IMR-90 (cell line): ENCODE measurements around the gene OTOA. TPM values are rescaled to one million over a fixed set of nuclear protein-coding genes. Genes with fewer than 3 reads are reported as not detected.

Experiments
- ATAC-seq: fragments of 200-7000 bp; cut with Tn5 transposase; 2 replicates; pipeline ENCODE4 v1.9.1; 2020; ENCODE audit warnings: low read depth, mild to moderate bottlenecking, moderate library complexity
- BruUV-seq: library from RNA; stranded (reverse); fragments of 400-500 nt; replicated peaks from 2 replicates; lab custom pipeline; 2021; lab: Mats Ljungman, UMichigan
- CTCF ChIA-PET: fragments of 300-600 bp; formaldehyde crosslinking; extraction: SDS; loops from one replicate; lab custom pipeline; 2021; ENCODE audit warnings: antibody characterized with exemption; lab: Yijun Ruan, JAX
- POLR2A ChIA-PET: fragments of 300-600 bp; sonication (Branson Sonifier 250); formaldehyde crosslinking; loops from one replicate; lab custom pipeline; 2022; ENCODE audit warnings: antibody characterized with exemption; ENCODE audit not compliant: unreplicated experiment; lab: Charles Lee
- DNase-seq: peaks from one replicate; pipeline ENCODE4 v3.0.0; 2013
- H2AFZ ChIP-seq: replicated peaks from 2 replicates; pipeline ENCODE3; 2013; ENCODE audit warnings: low read length, mild to moderate bottlenecking; ENCODE audit not compliant: poor library complexity
- H2AK5ac ChIP-seq: 2 replicates; pipeline ENCODE4 v1.6.1; 2013; ENCODE audit warnings: low read depth, low read length, inconsistent platforms
- H2AK9ac ChIP-seq: replicated peaks from 2 replicates; pipeline ENCODE3; 2013; ENCODE audit warnings: mild to moderate bottlenecking, low read depth, low read length, moderate library complexity; ENCODE audit not compliant: poor library complexity
- H2BK120ac ChIP-seq: 2 replicates; pipeline ENCODE4 v1.6.1; 2013; ENCODE audit warnings: low read depth, low read length, inconsistent platforms
- H2BK15ac ChIP-seq: 3 replicates; pipeline ENCODE4 v1.6.1; 2013; ENCODE audit warnings: low read depth, low read length, inconsistent platforms
- H2BK20ac ChIP-seq: 2 replicates; pipeline ENCODE4 v1.6.1; 2013; ENCODE audit warnings: low read depth, mild to moderate bottlenecking, inconsistent platforms, low read length, moderate library complexity
- H2BK5ac ChIP-seq: 2 replicates; pipeline ENCODE4 v1.6.1; 2013; ENCODE audit warnings: mild to moderate bottlenecking, low read depth, low read length, inconsistent platforms; ENCODE audit not compliant: poor library complexity, severe bottlenecking
- H3K14ac ChIP-seq: replicated peaks from 2 replicates; pipeline ENCODE4 v1.6.1; 2013; ENCODE audit warnings: low read depth, low read length, inconsistent platforms
- H3K18ac ChIP-seq: 2 replicates; pipeline ENCODE4 v1.6.1; 2013; ENCODE audit warnings: low read depth, low read length, control low read depth
- H3K23ac ChIP-seq: 2 replicates; pipeline ENCODE4 v1.6.1; 2013; ENCODE audit warnings: low read depth, low read length, inconsistent platforms
- H3K27ac ChIP-seq: 2 replicates; pipeline ENCODE4 v1.5.1; 2013; ENCODE audit warnings: mild to moderate bottlenecking, control low read depth, low read length; ENCODE audit not compliant: insufficient read depth
- H3K27me3 ChIP-seq: 2 replicates; pipeline ENCODE4 v1.6.1; 2013; ENCODE audit warnings: low read length; ENCODE audit not compliant: control insufficient read depth, insufficient read depth
- H3K36me3 ChIP-seq: 2 replicates; pipeline ENCODE4 v1.6.1; 2013; ENCODE audit warnings: low read length, mixed read lengths; ENCODE audit not compliant: control insufficient read depth, insufficient read depth
- H3K4ac ChIP-seq: 2 replicates; pipeline ENCODE4 v1.6.1; 2013; ENCODE audit warnings: low read depth, low read length, inconsistent platforms
- H3K4me1 ChIP-seq: 2 replicates; pipeline ENCODE4 v1.6.1; 2013; ENCODE audit warnings: low read length, mixed read lengths; ENCODE audit not compliant: control insufficient read depth, insufficient read depth
- H3K4me2 ChIP-seq: 2 replicates; pipeline ENCODE4 v1.6.1; 2013; ENCODE audit warnings: low read depth, mild to moderate bottlenecking, control low read depth, low read length, moderate library complexity
- H3K4me3 ChIP-seq: 2 replicates; pipeline ENCODE4 v1.5.1; 2013; ENCODE audit warnings: low read depth, mild to moderate bottlenecking, control low read depth, low read length, moderate library complexity; ENCODE audit not compliant: insufficient read depth
- H3K56ac ChIP-seq: 2 replicates; pipeline ENCODE4 v1.6.1; 2013; ENCODE audit warnings: low read length, inconsistent platforms; ENCODE audit not compliant: insufficient read depth; ENCODE audit errors: extremely low read depth
- H3K79me1 ChIP-seq, 2 experiments: 2 replicates each; pipeline ENCODE4 v1.6.1; 2013; ENCODE audit warnings: low read length in 2 of 2, inconsistent platforms in 1 of 2, low read depth in 1 of 2
- H3K9ac ChIP-seq: 2 replicates; pipeline ENCODE4 v1.6.1; 2013; ENCODE audit warnings: low read depth, low read length, control low read depth
- H3K9me1 ChIP-seq: 2 replicates; pipeline ENCODE4 v1.6.1; 2013; ENCODE audit warnings: low read length, inconsistent platforms; ENCODE audit not compliant: insufficient read depth
- H3K9me3 ChIP-seq: 2 replicates; pipeline ENCODE4 v1.6.1; 2013; ENCODE audit warnings: low read length; ENCODE audit not compliant: control insufficient read depth, insufficient read depth
- H4K20me1 ChIP-seq: 2 replicates; pipeline ENCODE4 v1.6.1; 2013; ENCODE audit warnings: low read length, inconsistent platforms; ENCODE audit not compliant: insufficient read depth
- H4K5ac ChIP-seq: 2 replicates; pipeline ENCODE4 v1.6.1; 2013; ENCODE audit warnings: mild to moderate bottlenecking, low read depth, low read length, control low read depth
- H4K8ac ChIP-seq, 2 experiments: 2 replicates each; pipeline ENCODE4 v1.6.1; 2013; ENCODE audit warnings: low read depth in 2 of 2, low read length in 2 of 2, control low read depth in 1 of 2, inconsistent platforms in 1 of 2
- H4K91ac ChIP-seq: 2 replicates; pipeline ENCODE4 v1.6.1; 2013; ENCODE audit warnings: low read depth, low read length, inconsistent platforms; ENCODE audit not compliant: insufficient read depth
- CEBPB ChIP-seq: IDR thresholded peaks from 2 replicates; pipeline ENCODE4 v1.6.1; 2012; ENCODE audit warnings: low read depth, low read length, improper control_type of control experiment
- FOS ChIP-seq: fragments of 150-350 bp; IDR thresholded peaks from 2 replicates; pipeline ENCODE4 v1.6.1; 2016; ENCODE audit warnings: low read depth, low read length
- MAFK ChIP-seq: IDR thresholded peaks from 2 replicates; pipeline ENCODE4 v1.6.1; 2012; ENCODE audit warnings: low read depth, low read length, improper control_type of control experiment
- MXI1 ChIP-seq: IDR thresholded peaks from 2 replicates; pipeline ENCODE4 v1.6.1; 2012; ENCODE audit warnings: low read depth, mild to moderate bottlenecking, low read length, moderate library complexity, borderline replicate concordance
- NFE2L2 ChIP-seq: fragments of 150-350 bp; IDR thresholded peaks from 2 replicates; pipeline ENCODE4 v1.6.1; 2016; ENCODE audit warnings: low read depth, mild to moderate bottlenecking, low read length
- RAD21 ChIP-seq: IDR thresholded peaks from 2 replicates; pipeline ENCODE4 v1.6.1; 2012; ENCODE audit warnings: low read length, improper control_type of control experiment
- RCOR1 ChIP-seq: IDR thresholded peaks from 2 replicates; pipeline ENCODE4 v1.6.1; 2012; ENCODE audit warnings: mild to moderate bottlenecking, low read length, improper control_type of control experiment; ENCODE audit not compliant: insufficient replicate concordance
- SMC3 ChIP-seq: fragments of 150-350 bp; IDR thresholded peaks from 2 replicates; pipeline ENCODE4 v1.6.1; 2016; ENCODE audit warnings: low read depth, mild to moderate bottlenecking, antibody characterized with exemption, low read length, moderate library complexity
- USF2 ChIP-seq: fragments of 150-350 bp; IDR thresholded peaks from 2 replicates; pipeline ENCODE4 v1.6.1; 2017; ENCODE audit warnings: mild to moderate bottlenecking, antibody characterized with exemption, low read length, low read depth
- WGBS, 2 experiments: methylation state at CpG; one replicate each; pipeline versions ENCODE4 v1.1.5 to v1.1.7; 2013; ENCODE audit warnings: missing lambda C conversion rate in 2 of 2; ENCODE audit not compliant: insufficient read length in 1 of 2; ENCODE audit errors: extremely low coverage in 2 of 2; 5-methylcytosine and 5-hydroxymethylcytosine counted together
- dilution Hi-C: fragments of 300-500 bp; cut with HindIII; formaldehyde crosslinking; loops from one replicate; pipeline ENCODE4 v1.14.3; 2018; ENCODE audit warnings: low sequenced_read_pairs; ENCODE audit not compliant: unreplicated experiment
- in situ Hi-C: fragments of 300-500 bp; cut with MboI; formaldehyde crosslinking; loops from 3 replicates; pipeline ENCODE4 v1.14.3; 2019; ENCODE audit warnings: low sequenced_read_pairs, inconsistent platforms, mixed read lengths
- intact Hi-C: fragments of 100-400 bp; cut with micrococcal nuclease; formaldehyde crosslinking; loops from 2 replicates; pipeline ENCODE4 v1.10.0; 2022
- polyA plus RNA-seq, 3 experiments: library from polyadenylated mRNA; depleted of rRNA; stranded (reverse); fragments of >200 nt; gene quantifications; 2 replicates each; pipeline ENCODE4 v1.2.3, GENCODE V29; 2012; ENCODE audit warnings: low replicate concordance in 1 of 3
- total RNA-seq: library from RNA; depleted of rRNA; stranded (reverse); fragments of >200 nt; gene quantifications from 2 replicates; pipeline ENCODE4 v1.2.3, GENCODE V29; 2012
- TF ChIP-seq, protein P1 (sequence below): fragments of 150-350 bp; IDR thresholded peaks from 2 replicates; pipeline ENCODE4 v1.6.1; 2016; ENCODE audit warnings: low read depth, mild to moderate bottlenecking, low read length, moderate library complexity, borderline replicate concordance

OTOA gene
- total and polyA plus RNA-seq, 2 of the 4 experiments (the other 2 are of a cell fraction), result 0.02 TPM; not detected in 1

DNA sequence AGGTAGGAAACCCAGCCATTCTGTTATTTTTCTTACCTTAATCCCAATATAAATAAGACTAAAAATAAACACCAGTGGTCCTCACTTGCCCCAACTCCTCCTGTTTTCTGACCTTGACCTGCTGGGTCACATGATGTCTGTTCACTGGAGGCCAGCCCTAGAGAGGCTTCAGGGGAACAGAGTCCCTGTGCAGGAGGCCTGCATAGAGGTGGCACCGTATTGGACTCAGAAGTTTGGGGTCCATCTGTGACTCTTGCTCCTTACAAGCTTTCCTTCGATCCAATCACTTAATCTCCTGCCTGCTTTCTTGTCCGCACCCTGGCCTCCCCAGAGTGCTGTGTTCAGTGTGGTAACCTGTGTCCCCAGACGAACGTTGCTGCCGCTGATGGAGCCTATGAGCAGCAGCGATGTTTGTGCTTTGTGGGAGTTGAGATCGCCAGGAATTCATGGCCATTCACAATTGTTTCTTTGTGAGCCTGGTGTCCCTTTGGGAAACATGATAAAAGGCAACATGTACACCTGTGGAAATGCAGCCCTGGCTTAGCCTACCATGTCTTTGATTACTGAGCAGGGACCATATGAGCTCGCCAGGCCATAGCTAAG is 16.1 kb upstream of the OTOA start:
- POLR2A ChIA-PET, result interaction anchor here (0.6 kb wide), 1 partner anchor 1277 kb away, joined by 9 read pairs; no protein-coding TSS in a partner anchor
- CTCF ChIA-PET, result interaction anchor here (0.9 kb wide), 1 partner anchor 10 kb away, joined by 3 read pairs; no protein-coding TSS in a partner anchor

More for the DNA sequence above, 16.1 kb upstream of the OTOA start:
- Histone ChIP-seq H2AK9ac (no peak overlapping the region), H2BK5ac (no peak overlapping the region), H3K36me3 (peaks cover 5% of the 10 kb centered on the region), H4K8ac (no peak overlapping the region), H3K14ac (no peak overlapping the region), H3K9me1 (no peaks in the 10 kb centered on the region; the same call in 1 of the 2 replicates), H3K4ac (no peak overlapping the region), H4K5ac (no peak overlapping the region), H3K56ac (no peak overlapping the region), H3K18ac (no peak overlapping the region), H2BK15ac (no peak overlapping the region), H2AFZ (no peak overlapping the region), H2AK5ac (no peak overlapping the region), H3K27me3 (no peaks in the 10 kb centered on the region), H3K9me3 (no peaks in the 10 kb centered on the region), H3K4me1 (0 out of 2 replicates have a peak, but pooled peaks cover 2% of the 10 kb centered on the region), H3K9ac (no peak overlapping the region), H3K27ac (no peak overlapping the region), H3K4me3 (no peak overlapping the region), H2BK120ac (no peak overlapping the region), H2BK20ac (no peak overlapping the region), H3K79me1 (peaks cover 25 to 53% of the 10 kb centered on the region in 2 experiments), H3K23ac (no peak overlapping the region), H4K91ac (no peak overlapping the region), H4K20me1 (peaks cover 9% of the 10 kb centered on the region; the same call in 1 of the 2 replicates), H3K4me2 (no peak overlapping the region)
- 91% methylated on average over 4 of the region's 9 CpGs; no CpG with 5 or more reads in 1 of the 2 experiments for WGBS, 2 experiments
- intact Hi-C loops, result no loop called here
- TF ChIP-seq RAD21 (no peak), MXI1 (no peak), NFE2L2 (no peak), RCOR1 (no peak), FOS (no peak), MAFK (no peak), SMC3 (no peak), CEBPB (no peak), USF2 (no peak)
- TF ChIP-seq, protein P1, sequence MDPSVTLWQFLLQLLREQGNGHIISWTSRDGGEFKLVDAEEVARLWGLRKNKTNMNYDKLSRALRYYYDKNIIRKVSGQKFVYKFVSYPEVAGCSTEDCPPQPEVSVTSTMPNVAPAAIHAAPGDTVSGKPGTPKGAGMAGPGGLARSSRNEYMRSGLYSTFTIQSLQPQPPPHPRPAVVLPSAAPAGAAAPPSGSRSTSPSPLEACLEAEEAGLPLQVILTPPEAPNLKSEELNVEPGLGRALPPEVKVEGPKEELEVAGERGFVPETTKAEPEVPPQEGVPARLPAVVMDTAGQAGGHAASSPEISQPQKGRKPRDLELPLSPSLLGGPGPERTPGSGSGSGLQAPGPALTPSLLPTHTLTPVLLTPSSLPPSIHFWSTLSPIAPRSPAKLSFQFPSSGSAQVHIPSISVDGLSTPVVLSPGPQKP, result no peak
- dilution Hi-C loops, result no loop called here
- BruUV-seq, result no TSS peak
- no peak for DNase-seq
- in situ Hi-C loops, result no loop called here
- no peak for ATAC-seq
